HG02798 (cell line): ENCODE results near the gene PCCA.
A peak's percentile ranks its signal among the peaks of the same experiment; 100 is the strongest.
"Not testable (repeated sequence)": the region's sequence is repeated elsewhere in the genome, so short reads cannot be mapped to it uniquely, and the experiment has no call there.

Experiments
- ATAC-seq: cut with Tn5 transposase; IDR thresholded peaks from one replicate; pipeline ENCODE4 v1.9.1; 2021; ENCODE audit warnings: mild to moderate bottlenecking; ENCODE audit not compliant: unreplicated experiment, poor library complexity

Gene PCCA, protein sequence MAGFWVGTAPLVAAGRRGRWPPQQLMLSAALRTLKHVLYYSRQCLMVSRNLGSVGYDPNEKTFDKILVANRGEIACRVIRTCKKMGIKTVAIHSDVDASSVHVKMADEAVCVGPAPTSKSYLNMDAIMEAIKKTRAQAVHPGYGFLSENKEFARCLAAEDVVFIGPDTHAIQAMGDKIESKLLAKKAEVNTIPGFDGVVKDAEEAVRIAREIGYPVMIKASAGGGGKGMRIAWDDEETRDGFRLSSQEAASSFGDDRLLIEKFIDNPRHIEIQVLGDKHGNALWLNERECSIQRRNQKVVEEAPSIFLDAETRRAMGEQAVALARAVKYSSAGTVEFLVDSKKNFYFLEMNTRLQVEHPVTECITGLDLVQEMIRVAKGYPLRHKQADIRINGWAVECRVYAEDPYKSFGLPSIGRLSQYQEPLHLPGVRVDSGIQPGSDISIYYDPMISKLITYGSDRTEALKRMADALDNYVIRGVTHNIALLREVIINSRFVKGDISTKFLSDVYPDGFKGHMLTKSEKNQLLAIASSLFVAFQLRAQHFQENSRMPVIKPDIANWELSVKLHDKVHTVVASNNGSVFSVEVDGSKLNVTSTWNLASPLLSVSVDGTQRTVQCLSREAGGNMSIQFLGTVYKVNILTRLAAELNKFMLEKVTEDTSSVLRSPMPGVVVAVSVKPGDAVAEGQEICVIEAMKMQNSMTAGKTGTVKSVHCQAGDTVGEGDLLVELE

DNA sequence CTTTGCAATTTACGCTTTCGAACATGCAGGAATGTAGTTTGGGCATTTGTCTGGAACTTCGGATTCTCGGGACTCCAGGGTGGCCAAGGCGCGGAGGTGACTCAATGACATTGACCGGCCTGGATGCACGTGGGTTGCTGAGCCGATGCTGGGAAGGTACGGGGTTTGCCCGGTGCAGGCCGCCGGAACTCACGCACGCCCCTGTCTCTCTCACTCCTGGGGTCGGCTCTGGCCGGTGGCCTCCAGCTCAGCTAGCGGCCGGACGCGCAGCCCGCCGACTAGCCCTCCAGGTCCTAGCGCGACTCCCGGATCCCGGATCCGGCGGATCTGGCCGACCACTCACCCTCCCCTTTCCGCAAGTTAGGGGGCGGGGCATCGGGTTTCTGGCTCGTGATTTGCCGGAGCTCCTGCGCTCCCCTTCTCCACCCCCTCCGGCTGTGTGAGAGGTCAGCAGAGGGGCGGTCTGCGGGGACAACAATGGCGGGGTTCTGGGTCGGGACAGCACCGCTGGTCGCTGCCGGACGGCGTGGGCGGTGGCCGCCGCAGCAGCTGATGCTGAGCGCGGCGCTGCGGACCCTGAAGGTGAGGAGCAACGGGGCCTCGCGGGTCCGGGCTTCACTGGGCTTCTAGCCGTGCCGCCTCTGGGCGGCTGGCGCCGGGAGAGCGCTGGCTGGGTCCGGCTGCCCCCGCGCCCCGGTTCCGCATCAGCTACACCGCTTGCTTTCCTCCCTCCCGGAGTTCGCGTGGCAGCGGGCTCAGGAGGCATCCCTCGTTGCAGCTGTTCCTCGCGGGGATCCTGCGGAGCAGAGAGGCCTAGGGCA lies at the start of gene PCCA:
Gene PCCA, plus strand, starts transcription at position 450 of the 821 bp plus-strand sequence. Its CDS starts 28 bp downstream, at position 478.
- ATAC-seq = peak; percentile 98

DNA sequence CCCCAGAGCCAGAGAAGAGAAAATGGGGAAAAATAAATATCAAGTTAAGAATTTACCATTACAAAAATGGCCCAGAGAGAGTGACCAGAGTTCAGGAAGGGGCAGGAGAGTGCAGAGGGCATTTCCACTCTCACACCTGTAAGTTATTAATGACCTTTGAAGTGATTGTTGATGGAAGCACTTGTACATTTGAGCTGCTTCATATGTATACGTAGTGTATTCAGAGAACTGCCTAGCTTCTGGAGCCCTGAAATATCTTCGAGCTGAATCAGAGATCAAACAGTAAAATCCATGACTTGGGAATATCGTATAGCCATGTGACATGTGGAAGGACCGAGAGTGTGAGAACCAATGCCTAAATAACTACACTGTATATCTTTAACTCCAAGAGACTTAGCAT lies 49.2 kb upstream of the PCCA start:
- ATAC-seq = no peak

DNA sequence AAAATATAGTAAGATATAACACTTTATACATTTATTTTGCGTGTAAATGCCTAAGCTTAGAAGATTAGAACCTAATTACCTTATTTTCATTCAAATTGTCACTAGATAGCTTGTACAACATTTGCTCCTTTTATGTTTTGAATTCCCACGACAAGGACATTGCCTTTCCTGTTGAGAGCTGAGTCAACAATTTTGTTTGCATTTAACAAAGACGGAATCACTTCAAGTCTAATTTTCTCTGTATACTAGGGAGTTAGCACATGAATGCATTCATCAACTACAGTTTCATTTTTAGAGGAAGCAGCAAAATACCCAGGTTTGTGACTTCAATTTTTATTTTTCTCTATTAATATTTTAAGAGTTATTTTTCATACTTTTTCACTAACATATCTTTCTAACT lies 48.7 kb upstream of the PCCA start:
- no peak for ATAC-seq

DNA sequence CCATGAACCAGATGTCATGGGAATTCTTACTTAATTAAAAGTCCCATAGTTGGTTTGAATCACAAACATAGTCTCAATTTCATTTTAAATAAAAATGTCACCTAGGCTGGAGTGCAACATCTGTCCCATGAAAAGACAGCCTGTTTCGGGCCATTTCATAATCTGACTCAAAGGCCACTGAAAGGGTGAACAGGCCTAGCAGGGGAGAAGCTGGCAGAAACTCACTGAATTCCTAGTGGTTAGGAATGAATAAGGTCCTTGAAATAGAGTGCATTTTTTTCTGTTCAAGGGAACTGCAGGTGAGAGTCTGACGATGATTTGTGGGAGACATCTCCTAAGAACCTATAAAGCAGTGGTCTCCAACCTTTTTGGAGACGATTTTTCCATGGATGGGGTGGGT lies 44.0 kb upstream of the PCCA start:
- no peak for ATAC-seq

DNA sequence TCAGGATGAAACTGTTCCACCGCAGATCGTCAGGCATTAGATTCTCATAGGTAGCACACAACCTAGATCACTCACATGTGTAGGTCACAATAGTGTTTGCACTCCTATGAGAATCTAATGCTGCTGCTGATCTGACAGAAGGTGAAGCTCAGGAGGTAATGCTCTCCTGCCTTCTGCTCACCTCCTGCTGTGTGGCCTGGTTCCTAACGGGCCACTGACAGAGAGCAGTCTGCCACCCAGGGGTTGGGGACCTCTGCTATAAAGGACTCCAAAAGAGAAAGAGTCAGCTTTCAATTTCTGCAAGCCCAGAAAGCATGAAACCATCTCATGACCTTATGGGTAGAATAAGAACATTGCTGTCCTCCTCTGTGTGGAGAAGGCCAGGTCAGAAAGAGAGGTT lies 43.5 kb upstream of the PCCA start:
- no peak for ATAC-seq

DNA sequence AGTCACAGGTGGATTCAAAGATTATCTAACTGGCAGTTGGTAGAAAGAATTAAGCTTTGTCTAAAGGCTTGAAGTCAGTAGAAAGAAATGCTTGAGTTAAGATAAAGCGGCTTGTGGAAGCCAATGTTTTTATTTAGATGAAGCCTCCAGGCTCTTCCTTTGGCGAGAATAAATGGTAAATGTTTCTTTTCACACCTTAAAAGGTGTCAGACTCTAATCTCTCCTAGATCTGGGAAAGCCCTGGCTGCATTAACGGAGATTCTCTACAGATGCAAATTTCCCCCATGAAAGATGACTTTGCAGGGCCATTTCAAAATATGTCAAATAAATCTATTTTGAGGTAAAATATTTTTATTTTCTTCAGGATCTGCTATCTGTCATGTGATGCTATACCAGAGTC lies 37.8 kb upstream of the PCCA start:
- no peak for ATAC-seq

DNA sequence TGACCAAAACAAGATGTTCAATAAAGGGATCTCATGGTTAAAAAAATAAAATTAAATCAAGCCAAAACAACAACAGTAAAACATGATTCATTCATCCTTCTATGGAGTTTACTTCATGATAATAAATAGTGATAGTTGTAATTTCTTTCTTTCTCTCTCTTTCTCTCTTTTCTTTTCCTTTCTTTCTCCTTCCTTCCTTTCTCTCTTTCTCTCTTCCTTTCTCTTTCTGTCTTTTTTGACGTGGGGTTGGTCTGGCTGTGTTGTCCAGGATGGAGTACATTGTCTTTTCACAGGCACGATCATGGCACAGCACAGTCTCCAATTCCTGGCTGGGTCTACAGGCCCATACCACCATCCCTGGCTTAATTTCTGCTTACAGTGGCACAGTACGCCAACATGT lies 29.1 kb upstream of the PCCA start:
- no peak for ATAC-seq

DNA sequence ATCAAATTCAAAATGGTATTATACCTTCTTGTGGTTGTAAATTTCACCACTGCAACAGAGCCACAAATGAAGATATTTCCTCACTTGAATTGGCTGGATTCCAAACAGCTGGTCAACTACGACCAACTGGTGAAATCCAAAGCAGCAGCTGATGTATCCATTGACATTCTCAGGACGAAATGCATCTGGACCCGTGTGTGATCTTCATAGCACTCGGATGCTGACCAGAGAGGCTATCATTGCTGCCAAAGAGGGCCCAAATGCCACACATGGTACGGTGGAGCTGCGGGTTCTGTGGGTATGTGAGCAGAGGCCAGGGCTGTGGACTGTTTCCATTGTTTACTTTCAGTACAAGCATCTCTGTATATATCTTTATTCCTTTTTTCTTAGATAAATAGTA lies 25.6 kb upstream of the PCCA start:
- ATAC-seq = no peak

DNA sequence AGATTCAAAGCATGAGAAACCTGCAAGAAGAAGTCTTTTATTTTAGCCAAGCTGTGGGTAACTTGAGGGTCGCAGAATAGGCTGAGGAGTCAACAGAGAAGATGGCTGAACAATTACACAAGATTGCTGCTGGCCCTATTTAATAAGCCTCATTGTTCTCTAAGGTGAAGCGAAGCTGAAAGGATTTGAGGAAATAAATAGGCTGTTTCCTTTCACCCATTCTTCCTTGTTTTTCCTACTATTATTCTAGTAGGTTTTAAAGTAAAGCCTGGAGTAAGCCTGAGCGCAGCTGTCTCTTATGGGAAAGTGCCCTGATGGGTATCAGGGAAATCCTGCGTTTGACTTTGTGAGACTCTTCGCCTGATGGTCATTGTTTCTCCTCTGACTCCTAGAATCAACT lies 25.0 kb upstream of the PCCA start:
- ATAC-seq = no peak

DNA sequence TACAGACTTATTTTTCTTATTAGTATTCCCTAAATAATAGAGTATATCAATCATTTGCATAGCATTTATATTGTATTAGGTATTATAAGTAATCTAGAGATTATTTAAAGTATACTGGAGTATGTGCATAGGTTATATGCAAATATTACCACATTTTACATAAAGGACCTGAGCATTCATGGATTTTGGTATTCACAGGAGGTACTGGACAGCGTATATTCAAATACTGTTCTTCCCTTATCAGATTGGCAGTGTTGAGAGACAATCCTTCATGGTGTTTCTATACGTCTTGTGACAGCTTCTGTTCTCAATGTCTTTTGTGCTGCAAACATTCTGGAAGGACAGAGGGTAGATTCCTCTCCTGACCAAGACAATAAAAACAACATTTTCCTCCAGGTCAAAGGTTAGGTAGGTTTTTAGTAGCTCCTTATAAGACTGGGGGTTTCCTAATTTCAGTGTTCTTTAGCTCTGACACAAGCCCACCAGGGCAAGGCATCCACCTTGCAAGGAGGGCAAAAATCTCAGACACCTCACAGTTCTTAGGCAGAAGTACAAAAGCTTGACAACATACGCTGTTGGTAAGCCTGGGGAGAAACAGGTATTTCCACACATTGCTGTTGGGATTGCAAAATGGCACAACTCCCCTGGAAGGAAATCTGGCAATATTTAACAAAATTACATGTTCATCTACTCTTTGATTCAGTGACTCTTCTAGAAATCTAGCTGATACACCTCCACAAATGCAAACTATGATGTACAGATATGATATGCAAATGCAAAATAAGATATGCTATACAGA lies 20.6 kb upstream of the PCCA start:
- no peak for ATAC-seq

DNA sequence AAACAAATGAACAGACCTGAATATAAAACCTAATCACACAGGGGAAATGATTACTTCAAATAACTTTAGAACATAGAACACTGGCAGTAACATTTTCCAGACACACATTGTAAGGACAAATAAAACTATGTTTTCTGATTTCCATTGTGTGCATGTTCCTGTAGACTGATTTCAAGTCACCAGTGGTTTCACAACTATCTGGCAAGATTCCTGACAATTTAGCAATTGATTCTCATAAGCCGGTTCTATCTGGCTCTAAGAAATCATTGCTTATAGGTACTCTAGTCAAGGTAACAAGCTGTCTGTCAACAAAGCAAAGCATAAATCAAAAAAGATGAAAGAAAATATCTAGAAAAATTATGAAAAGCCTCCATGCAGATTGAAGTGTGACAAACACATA lies 19.6 kb upstream of the PCCA start:
- ATAC-seq = no peak

DNA sequence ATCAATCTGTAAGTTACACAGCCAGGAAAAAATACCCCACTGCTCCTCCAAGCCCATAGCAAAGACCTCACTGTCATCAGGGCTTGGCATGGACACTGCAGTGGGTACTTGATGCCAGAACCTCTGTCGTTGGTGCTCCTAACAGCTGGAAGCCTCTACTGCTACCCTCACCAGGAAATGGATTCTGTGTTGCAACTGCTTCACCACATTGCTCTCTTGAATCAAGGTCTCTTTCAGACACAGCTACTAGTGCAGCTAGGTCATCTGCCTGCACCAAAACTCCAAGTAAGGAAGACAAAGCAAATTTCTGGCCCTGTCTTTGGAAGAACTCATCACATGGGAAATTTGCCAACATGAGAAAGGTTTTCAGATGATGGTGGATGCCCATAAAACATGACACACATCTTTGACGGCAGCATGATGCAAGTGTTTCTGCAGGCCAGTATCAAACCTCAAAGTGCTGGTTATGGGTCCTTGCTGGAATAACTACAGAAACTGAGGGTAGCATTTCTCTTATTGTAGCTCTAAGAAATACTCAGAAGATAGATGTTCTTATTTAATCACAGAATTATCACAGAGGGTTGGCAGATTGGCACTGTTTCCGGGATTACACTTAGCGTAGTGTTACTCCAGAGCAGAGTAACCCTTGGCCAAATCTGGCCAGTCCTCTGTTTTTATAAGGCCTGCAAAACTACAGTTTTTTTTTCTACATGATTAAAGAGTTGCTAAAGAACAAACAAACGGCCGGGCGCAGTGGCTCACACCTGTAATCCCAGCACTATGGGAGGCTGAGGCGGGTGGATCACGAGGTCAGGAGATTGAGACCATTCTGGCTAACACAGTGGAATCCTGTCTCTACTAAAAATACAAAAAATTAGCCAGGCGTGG lies 12.9 kb upstream of the PCCA start:
- ATAC-seq = no peak

DNA sequence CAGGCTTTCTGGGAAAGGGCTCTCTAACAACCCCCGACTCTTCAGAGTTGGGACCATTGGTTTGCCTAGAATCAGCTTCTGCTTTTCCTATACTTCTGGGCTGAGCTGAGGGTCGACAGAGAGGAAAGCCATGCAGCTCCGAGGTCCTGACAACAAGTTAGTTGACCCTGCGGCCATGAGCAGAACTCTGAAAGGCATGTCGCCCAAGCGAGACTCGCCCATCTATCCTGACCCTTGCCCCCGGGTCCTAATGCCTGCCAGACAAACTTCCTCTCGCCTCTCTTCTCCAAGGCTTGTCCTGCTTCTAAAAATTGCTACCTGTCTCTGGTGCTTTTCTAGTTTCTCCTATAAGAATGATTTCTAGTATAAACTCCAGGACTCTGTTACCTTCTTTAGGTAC lies 9.9 kb upstream of the PCCA start:
- ATAC-seq = not testable (repeated sequence)

DNA sequence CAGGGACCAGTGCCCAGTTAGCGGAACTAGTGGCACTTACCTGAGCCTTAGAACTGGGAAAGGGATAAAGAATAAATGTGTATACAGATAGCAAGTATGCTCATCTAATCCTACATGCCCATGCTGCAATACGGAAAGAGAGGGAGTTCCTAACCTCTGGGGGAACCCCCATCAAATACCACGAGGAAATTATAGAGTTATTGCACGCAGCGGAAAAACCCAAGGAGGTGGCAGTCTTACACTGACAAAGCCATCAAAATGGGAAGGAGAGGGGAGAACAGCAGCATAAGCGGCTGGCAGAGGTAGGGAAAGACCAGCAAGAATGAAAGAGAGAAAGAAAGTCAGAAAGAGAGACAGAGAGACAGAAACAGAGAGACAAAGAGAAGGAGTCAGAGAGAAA lies 5.5 kb upstream of the PCCA start:
- not testable (repeated sequence) for ATAC-seq

DNA sequence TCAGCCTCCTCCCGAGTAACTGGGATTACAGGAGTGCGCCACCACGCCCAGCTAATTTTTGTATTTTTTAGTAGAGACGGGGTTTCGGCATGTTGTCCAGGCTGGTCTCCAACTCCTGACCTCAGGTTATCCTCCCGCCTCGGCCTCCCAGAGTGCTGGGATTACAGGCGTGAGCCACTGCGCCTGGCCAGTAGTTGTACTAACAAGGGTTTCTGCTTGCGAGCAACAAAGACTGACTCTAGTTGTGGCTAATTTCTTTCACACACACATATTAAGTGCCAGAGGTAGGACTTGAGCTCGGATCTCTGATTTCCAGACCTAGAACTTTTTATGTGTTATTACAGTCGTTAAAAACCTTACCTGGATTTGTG lies 635 bp upstream of the PCCA start:
- no peak for ATAC-seq

DNA sequence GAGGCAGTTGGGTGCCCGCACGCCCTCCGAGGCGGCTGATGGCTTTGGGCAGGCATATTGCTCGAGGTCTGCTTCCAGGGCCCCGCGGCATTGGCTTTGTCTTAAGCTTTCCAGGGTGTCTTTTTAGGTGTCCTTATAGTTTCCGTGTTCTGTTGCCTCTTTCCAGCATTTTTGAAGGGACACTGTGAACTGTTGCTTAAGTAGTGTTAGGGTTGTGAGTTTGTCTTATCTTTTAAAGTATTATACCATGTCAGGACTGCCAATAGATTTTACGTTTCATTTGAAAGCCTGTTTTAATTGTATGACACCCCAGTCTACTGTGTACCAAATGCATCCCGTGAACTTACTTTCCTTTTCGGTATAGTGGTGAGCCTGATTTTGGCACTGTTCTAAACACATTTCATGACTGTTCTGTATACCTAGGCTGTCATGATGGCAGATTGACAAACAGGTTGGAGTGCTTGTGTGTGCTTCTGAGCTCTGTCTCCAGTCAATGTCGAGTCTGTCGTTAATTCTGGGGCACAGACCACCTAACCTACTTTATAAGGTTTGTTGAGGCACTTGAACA lies 656 bp downstream of the PCCA start:
- ATAC-seq = peak; percentile 25

DNA sequence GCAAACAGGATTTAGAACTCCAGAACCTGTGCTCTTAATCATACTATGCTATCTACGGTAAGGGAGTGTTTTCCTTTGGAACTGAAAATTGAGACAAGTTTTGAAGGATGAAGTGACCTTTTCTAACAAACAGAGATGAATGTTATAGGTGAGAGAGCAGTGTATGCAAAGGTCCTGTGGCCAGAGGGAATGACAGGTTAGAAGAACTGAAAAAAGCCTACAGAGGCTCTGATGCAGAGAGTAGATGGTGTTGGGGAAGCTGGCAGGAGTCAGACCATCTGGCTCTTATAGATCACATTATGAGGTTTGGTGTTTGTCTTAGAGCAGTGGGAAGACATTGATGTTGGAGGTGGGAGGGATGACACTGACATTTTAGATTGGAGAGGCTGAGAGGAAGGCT lies 2.0 kb downstream of the PCCA start:
- no peak for ATAC-seq

DNA sequence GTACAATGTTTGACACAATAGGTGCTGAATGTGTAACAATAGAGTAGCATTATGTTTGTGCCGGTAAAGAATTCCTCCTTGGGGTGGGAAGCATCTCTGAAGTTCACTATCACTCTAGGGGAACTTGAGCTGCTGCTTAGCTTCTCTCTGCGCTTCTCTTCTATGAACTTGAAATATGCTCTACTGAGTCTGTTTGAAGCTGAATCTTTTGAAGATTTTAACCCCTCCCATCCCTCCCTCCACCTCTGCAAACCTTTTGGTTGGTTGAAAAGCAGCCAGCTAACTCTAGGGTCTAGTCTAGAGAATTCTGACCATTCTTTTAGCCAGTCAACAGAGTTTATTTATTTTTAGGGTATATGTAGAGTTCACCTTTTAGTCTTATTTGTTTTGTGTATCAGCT lies 2.5 kb downstream of the PCCA start:
- ATAC-seq = no peak

DNA sequence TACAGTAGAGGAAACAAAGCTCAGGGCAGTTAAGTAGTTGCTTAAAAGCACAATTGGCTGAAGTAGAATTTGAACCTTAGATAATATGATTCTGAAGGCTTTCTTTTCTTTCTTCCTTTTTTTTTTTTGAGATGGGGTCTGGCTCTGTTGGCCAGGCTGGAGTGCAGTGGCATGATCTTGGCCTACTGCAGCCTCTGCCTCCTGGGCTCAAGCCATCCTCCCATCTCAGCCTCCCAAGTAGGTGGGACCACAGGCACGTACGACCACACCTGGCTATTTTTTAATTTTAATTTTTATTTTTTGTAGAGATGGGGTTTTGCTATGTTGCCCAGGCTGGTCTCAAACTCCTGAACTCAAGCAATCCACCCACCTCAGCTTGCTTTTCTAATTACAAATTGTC lies 3.4 kb downstream of the PCCA start:
- not testable (repeated sequence) for ATAC-seq
